ENCODE data around the gene CFHR5.

CFHR5 gene

GRCh38 chr1:197017558-197018146 is 40.3 kb downstream of the CFHR5 start:
- TF ChIP-seq OSR1 (CRISPR knock-in tag; IDR thresholded peaks at IDR 0.05) (0 out of 2 replicates have a peak, but pooled peaks have one; percentile 17), TCF4 (CRISPR knock-in tag; IDR thresholded peaks at IDR 0.05; ENCODE audit: borderline replicate concordance) (no peak), TOX (CRISPR knock-in tag; IDR thresholded peaks at IDR 0.05; ENCODE audit: borderline replicate concordance) (0 out of 2 replicates have a peak, but pooled peaks have one; percentile 24), POU6F1 (CRISPR knock-in tag; IDR thresholded peaks at IDR 0.05; ENCODE audit: borderline replicate concordance, low read depth) (0 out of 2 replicates have a peak, but pooled peaks have one; percentile 27)
- peak; percentile 87 for ATAC-seq

GRCh38 chr1:197021716-197022115 is 44.4 kb downstream of the CFHR5 start:
- no peak for ATAC-seq
- TF ChIP-seq ZNF565 (CRISPR knock-in tag; conservative IDR thresholded peaks at IDR 0.05; ENCODE audit: low read depth) (no peak), ZFP3 (CRISPR knock-in tag; IDR thresholded peaks at IDR 0.05) (no peak), ARNTL (CRISPR knock-in tag; IDR thresholded peaks at IDR 0.05; ENCODE audit: borderline replicate concordance, low read depth) (no peak), ZNF70 (CRISPR knock-in tag; IDR thresholded peaks at IDR 0.05) (no peak), ESRRG (CRISPR knock-in tag; IDR thresholded peaks at IDR 0.05) (no peak), PPARA (CRISPR knock-in tag; IDR thresholded peaks at IDR 0.05; ENCODE audit: borderline replicate concordance) (no peak), BACH2 (CRISPR knock-in tag; IDR thresholded peaks at IDR 0.05; ENCODE audit: borderline replicate concordance) (no peak), OSR1 (CRISPR knock-in tag; IDR thresholded peaks at IDR 0.05) (no peak), POU6F1 (CRISPR knock-in tag; IDR thresholded peaks at IDR 0.05; ENCODE audit: borderline replicate concordance, low read depth) (no peak), ZNF8 (CRISPR knock-in tag; IDR thresholded peaks at IDR 0.05) (no peak), CREB5 (CRISPR knock-in tag; IDR thresholded peaks at IDR 0.05; ENCODE audit: low read depth) (no peak), ZFP30 (CRISPR knock-in tag; IDR thresholded peaks at IDR 0.05) (no peak), TSHZ2 (CRISPR knock-in tag; IDR thresholded peaks at IDR 0.05) (no peak), TCF4 (CRISPR knock-in tag; IDR thresholded peaks at IDR 0.05; ENCODE audit: borderline replicate concordance) (no peak), GLIS3 (CRISPR knock-in tag; IDR thresholded peaks at IDR 0.05) (no peak), RARB (CRISPR knock-in tag; IDR thresholded peaks at IDR 0.05) (no peak), CSDC2 (CRISPR knock-in tag; IDR thresholded peaks at IDR 0.05) (no peak), CSRNP3 (CRISPR knock-in tag; IDR thresholded peaks at IDR 0.05) (no peak), TOX (CRISPR knock-in tag; IDR thresholded peaks at IDR 0.05; ENCODE audit: borderline replicate concordance) (no peak), ZC3H10 (CRISPR knock-in tag; IDR thresholded peaks at IDR 0.05) (no peak)

GRCh38 chr1:197024460-197024859 is 47.1 kb downstream of the CFHR5 start:
- no peak; the same call in 2 of the 3 replicates for ATAC-seq
- TF ChIP-seq ZNF565 (CRISPR knock-in tag; conservative IDR thresholded peaks at IDR 0.05; ENCODE audit: low read depth) (no peak), ZC3H10 (CRISPR knock-in tag; IDR thresholded peaks at IDR 0.05) (no peak), PPARA (CRISPR knock-in tag; IDR thresholded peaks at IDR 0.05; ENCODE audit: borderline replicate concordance) (no peak), ISL1 (CRISPR knock-in tag; IDR thresholded peaks at IDR 0.05) (no peak), ARNTL (CRISPR knock-in tag; IDR thresholded peaks at IDR 0.05; ENCODE audit: borderline replicate concordance, low read depth) (no peak), RARB (CRISPR knock-in tag; IDR thresholded peaks at IDR 0.05) (no peak), CREB5 (CRISPR knock-in tag; IDR thresholded peaks at IDR 0.05; ENCODE audit: low read depth) (no peak), TOX (CRISPR knock-in tag; IDR thresholded peaks at IDR 0.05; ENCODE audit: borderline replicate concordance) (no peak), ZFP3 (CRISPR knock-in tag; IDR thresholded peaks at IDR 0.05) (no peak), CSRNP3 (CRISPR knock-in tag; IDR thresholded peaks at IDR 0.05) (no peak), ESRRG (CRISPR knock-in tag; IDR thresholded peaks at IDR 0.05) (no peak), BACH2 (CRISPR knock-in tag; IDR thresholded peaks at IDR 0.05; ENCODE audit: borderline replicate concordance) (no peak), TCF4 (CRISPR knock-in tag; IDR thresholded peaks at IDR 0.05; ENCODE audit: borderline replicate concordance) (no peak), ZNF70 (CRISPR knock-in tag; IDR thresholded peaks at IDR 0.05) (no peak), ZFP30 (CRISPR knock-in tag; IDR thresholded peaks at IDR 0.05) (no peak), OSR1 (CRISPR knock-in tag; IDR thresholded peaks at IDR 0.05) (no peak), GLIS3 (CRISPR knock-in tag; IDR thresholded peaks at IDR 0.05) (no peak)
